HK-2 (cell line): ENCODE data around the gene COL5A1.
"Not testable (repeated sequence)": the region's sequence is repeated elsewhere in the genome, so short reads cannot be mapped to it uniquely, and the experiment has no call there.

Experiments used
- DNase-seq: peaks from one replicate; pipeline ENCODE4 v3.0.0-alpha.2; 2018; ENCODE audit not compliant: unreplicated experiment

The COL5A1 gene

GRCh38 chr9:134640506-134641172, 964 bp upstream of the COL5A1 start:
- no peak for DNase-seq

GRCh38 chr9:134641990-134642384, 384 bp downstream of the COL5A1 start:
- no peak for DNase-seq

- DNase-seq, result no peak
These were observed 980 bp downstream of the COL5A1 start for GRCh38 chr9:134642385-134643181.

DNA sequence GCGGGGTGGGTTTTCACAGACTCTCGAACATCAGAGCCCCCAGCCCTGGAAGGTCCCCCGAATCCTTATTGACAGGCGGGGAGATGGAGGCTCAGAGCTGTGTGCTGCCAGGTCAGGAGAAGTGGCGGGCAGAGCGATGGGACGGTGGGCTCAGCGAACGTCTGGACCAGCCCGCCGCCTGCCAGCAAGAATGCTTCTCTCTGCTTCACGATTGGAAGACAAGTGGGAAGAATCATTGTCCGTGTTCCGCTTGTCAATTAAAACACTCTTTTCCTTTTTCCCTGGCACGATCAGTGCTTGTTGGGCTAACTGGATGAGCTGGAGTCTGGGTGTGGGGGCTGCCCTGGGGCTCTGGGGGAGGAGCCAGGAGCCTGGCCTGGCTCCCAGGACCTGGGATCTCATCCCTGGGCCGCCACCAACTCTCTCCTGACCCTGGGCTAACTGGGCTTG, 1.6 kb downstream of the COL5A1 start:
- no peak for DNase-seq

DNA sequence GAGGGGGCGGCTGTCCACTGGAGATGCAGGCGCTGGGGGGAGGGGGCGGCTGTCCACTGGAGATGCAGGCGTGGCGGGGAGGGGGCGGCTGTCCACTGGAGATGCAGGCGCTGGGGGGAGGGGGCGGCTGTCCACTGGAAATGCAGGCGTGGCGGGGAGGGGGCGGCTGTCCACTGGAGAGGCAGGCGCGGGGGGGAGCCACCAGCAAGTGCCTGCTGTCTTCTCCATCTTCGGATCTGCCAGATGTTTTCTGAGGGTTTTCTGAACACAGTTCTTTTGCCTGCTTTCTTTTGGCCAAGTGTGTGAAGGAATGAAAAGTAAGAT, 2.8 kb downstream of the COL5A1 start:
- DNase-seq, result not testable (repeated sequence)

DNA sequence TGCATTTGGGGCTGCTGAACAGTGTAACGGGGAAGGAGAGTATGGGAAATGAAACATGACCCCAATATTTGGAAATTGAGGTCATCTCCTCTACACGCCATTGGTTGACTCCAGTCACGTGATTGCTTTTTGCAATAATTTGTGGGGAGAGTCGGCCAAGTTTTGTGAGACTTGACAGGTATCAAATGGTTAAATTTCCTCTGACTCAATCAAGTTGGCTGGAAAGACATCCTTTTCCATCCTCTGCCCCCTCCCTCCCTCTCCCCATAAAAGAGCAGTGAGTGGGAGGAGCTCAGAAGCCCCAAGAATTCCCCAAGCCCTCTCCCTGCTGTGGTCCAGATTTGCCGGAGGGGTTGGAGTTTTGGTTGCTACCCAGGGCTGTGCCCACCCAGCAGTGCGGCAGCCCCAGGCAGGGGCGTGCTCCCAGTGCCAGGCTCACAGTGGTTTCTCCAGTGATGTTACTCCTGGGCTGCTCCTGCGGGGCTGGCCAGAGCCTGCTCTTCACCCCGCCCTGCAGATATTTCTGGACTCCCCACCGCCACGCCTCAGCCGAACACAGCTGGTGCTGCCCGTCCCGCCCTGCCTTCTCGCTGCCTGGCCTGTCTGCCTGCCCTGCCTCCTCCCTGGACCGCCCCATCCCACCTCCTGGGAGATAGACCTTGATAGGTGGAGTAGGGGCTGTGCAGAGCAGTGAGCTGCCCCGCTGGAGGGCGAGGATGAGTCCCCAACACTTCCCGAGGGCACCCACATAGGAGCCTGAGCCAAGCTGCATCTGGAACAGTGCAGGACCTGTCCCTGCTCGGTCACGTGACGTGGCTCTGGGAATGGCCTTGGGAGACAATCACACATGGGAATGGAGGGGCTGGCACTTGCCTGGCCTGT, 3.4 kb downstream of the COL5A1 start:
- DNase-seq, result no peak

DNA sequence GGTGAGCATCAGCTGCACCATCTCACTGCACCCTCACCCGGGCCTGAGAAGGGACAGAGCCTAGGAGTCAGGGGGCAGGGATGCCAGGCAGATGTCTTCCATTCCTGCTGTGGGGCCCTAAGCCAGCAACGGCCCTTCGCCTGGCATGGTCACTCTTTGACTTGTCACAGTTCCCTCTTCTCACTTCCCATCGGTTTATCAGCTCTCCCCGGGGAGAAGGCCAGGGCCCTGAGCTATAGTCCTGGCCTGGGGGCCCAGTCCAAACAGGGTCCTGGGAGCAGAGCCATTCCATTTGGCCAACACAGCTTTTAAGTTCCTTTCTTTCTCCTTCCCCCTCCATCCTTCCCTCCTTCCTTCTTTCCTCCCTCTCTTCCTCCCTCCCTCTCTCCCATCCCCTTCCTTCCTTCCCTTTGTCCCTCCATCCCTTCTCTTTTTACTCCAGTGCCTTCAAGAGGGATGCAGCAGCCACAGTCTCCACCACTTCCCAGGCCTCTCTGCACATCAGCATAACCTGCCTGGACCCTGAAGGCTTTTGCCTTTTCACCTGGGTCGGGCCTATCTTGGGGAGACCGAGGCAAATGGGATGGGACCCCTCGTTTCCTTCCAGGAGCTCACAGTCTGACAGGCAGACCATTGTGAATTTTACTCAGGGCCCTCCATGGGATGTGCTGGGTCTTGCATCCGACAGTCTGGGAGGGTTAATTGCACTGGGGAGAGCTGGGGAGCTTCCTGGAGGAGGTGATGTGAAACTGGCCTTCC, 4.2 kb downstream of the COL5A1 start:
- DNase-seq, result no peak

GRCh38 chr9:134647359-134648080, 5.9 kb downstream of the COL5A1 start:
- no peak for DNase-seq

DNA sequence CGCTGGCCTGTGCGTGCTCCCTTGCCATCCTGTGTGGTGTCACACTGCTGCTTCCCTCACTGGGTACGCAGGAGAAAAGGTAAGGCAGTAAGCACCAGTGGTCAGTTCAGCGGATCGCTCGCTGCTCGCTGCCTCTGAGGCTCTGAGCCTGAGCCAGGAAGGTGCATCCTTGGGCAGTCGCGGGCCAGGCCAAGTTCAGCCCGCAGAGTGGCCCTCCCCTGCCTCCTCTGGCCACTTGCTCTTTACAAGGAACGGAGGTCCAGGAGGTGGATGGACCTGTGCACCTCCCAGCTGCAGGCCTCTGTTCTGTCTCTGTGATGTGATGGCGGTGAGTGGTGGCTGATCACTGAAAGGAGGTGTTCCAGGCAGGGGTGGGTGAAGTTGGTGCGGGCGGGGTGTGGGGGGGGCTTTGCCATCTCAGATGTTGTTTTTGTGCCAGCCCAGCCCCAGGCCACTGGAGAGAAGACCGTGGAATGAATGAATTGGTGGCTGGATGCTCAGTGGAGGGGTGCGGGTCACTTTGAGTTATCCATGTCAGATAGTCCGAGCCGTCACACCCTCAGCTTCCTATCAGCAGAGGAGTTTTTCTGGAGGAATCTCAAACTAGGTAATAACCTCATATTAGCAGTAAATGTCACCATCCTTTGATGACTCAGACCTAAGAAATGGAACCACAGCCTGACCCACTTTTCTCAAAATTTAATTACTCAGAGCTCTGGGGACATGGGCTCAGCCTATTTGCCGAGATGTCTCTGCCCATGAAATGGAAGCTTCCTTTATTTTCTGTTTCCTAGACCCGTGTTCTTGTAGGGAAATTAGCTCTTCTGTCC, 7.3 kb downstream of the COL5A1 start:
- DNase-seq, result no peak

GRCh38 chr9:134650431-134651190, 9.0 kb downstream of the COL5A1 start:
- DNase-seq, result no peak

DNA sequence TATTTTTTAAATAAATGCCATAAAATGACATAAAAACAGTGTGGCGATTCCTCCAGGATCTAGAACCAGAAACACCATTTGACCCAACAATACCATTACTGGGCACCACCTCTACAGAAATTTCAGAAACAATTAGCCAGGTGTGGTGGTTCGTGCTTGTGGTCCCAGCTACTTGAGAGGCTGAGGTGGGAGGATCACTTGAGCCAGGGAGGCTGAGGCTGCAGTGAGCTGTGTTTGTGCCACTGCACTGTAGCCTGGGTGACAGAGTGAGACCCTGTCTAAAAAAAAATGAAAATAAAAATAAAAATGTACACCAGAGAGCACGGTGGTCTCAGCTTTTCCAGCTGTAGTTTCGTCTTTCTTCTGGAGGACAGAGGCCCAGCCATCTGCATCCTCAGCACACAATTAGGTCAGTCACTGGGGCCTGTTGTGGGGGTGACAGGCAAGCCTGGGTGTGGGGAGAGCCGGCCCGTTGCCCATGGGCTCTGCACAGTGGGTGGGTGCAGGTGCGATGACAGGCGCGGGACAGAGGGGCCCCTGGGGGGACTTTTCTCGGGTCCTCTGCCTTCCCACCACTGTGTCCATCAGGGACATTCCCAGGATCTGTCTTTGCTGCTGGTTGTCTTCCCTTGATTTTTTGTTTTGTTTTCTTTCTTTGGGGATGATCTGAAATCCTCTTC, 9.8 kb downstream of the COL5A1 start:
- no peak for DNase-seq

DNA sequence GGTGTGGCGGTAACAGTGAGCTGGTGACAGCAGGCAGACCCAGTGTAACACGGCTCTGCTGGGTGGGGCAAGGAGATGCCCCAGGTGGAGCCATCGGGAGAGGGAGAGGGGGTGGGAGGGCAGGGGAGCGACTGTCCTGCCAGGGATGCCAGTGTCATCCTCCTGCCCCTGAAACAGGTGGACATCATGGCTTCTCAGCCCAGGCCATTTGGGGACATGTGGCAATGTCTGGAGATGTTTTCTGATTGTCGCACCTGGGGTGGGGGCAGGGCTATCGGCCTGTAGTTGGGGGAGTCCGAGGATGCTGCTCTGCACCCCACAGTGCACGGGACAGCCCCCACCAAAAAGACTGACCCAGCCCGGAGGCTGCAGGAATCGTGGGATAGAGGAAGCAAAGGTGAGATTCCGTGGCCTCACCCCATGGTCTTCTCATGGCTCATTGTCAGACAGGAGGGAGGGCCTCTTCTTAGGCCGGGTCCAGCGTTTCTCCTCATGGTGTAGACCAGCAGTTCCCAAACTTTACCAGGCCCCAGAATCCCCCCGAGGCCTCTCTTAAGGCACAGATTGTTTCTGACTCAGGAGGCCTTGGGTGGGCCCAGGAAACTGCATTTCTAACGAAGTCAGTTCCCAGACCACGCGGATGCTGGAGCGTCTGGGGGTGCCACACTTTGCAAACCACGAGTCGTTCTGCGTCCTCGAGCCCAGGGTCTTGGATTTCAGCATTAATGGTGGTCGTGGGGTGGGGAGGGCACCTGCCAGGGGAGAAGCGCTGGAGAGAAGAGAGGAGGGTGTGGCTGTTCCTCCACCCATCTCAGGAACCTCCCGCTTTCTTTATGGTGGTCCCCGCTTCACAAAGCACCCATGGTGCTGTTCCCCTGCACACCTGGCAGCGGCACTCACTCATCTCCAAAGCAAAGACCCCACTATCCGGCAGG, 11.0 kb downstream of the COL5A1 start:
- DNase-seq, result no peak

- DNase-seq, result no peak
These were observed 11.8 kb downstream of the COL5A1 start for GRCh38 chr9:134653259-134654009.

- no peak for DNase-seq
These were observed 13.5 kb downstream of the COL5A1 start for GRCh38 chr9:134655101-134655500.

DNA sequence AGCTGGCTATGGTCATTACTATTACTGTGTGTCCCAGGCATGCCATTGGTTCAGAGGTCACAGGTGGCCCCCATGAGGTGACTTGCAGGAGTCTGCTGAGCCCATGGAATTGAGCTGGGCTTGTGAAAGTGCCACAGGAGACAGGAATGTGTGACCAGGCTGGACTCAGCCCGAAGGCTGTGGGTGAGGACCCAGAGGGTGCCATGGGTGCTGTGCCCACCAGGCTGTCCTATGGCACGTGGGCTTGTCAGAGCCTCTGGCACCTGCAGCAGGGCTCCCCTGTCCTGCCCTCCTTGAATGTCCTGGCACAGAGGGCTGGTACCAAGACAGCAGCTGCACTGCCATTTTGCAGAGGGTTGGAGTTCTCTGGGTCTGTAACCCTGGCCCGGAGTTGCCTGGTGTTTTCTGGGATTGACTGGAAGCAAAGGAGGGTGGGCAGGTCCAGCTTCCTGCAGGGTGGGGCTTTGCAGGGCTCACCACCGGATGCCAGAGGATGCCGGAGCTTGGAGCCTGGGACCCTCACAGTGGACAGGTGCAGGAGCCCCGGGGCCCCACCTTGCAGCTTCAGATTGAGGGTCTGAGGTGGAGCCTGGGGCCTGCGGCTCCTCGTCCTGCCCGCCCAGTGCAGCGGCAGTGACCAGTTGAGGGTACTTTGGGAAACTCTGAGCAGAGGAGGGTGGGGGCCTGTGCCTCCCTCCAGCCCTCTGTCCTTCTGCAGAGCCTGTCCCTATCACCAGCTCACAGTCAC, 14.2 kb downstream of the COL5A1 start:
- DNase-seq, result no peak

GRCh38 chr9:134656334-134657006, 14.9 kb downstream of the COL5A1 start:
- no peak for DNase-seq
